A549 (cell line): ENCODE results near the gene CDK14.

ENCODE experiments used
- ESRRA ChIP-seq: fragments of 150-350 bp; IDR thresholded peaks from 2 replicates; pipeline ENCODE4 v1.6.1; 2014; ENCODE audit warnings: mild to moderate bottlenecking, low read length, borderline replicate concordance
- MAZ ChIP-seq: fragments of 150-350 bp; IDR thresholded peaks from 2 replicates; pipeline ENCODE4 v1.6.1; 2014; ENCODE audit warnings: antibody characterized with exemption, low read depth, low read length, borderline replicate concordance
- MYC ChIP-seq: IDR thresholded peaks from 2 replicates; pipeline ENCODE4 v1.6.1; 2012; ENCODE audit warnings: mild to moderate bottlenecking, inconsistent platforms, low read length, improper control_type of control experiment, borderline replicate concordance
- RFX5 ChIP-seq: fragments of 450-650 bp; IDR thresholded peaks from 2 replicates; pipeline ENCODE4 v1.7.1; 2014; ENCODE audit warnings: antibody characterized with exemption, mild to moderate bottlenecking, moderate library complexity

DNA sequence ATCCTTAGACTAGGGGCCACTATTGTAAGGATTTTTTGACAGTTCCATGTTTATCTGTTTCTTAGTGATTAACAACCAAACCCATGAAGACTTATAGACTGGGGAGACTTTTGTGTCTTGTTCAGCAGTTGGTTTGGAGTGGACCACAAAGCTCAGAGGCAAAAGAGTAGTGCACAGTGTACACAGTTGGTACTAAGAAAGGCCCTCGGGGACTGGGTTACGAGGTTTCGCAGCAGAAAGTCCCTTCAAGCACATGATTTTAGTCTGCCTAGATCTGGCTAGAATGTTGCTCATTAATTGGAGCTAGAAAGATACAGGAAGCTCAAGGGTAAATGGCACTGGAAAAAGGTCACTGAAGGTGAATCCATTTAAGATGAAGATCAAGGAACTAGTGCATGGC is 35.4 kb downstream of the CDK14 start:
- no peak for TF ChIP-seq MAZ
- no peak for TF ChIP-seq MYC
- no peak for TF ChIP-seq RFX5
- no peak for TF ChIP-seq ESRRA
